ENCODE data around the gene FAM222A.

Gene FAM222A

GRCh38 chr12:109762071-109762672 is 48.5 kb downstream of the FAM222A start:
- no peak for DNase-seq

- DNase-seq = no peak
These were observed 49.1 kb downstream of the FAM222A start for GRCh38 chr12:109762673-109763191.

- no peak for DNase-seq
These were observed 49.7 kb downstream of the FAM222A start for GRCh38 chr12:109763201-109763841.

DNA sequence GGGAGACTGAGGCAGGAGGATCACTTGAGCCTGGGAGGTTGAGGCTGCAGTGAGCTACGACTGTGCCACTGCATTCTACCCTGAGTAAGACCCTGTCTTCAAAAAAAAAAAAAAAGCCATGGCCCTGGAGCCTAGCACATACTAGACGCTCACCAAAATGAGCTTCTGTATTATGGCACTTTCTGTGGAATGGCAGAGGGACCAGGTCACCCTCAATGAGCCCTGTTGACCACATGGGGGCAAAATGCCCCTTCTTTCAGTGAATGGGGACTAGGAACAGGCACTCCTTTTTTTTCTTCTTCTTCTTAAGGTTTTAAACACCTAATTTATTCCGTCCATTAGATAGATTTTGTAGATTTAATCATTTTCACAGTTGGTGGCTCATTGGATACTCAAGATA is 50.5 kb downstream of the FAM222A start:
- DNase-seq = no peak

- no peak for DNase-seq
These were observed 51.3 kb downstream of the FAM222A start for GRCh38 chr12:109764776-109765445.

DNA sequence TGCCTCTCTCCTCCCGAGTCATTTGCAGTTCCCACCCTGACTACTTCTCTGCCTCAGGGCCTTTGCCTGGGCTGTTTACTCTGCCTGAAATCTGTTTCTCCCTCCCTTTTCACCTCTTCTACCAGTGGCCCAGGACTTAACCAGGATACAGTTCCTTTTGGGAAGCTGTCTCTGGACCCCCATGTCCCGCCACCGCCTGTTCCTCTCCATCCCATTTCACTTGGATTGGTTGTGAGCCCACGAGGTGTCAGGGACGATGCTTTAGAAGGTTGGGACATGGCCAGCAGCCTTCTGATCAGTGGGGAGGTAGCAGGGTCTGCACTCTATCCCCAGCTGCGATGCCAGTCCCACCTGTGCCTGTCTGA is 51.8 kb downstream of the FAM222A start:
- no peak for DNase-seq

- no peak for DNase-seq
These were observed 52.7 kb downstream of the FAM222A start for GRCh38 chr12:109766251-109766778.

GRCh38 chr12:109767456-109767855 is 53.8 kb downstream of the FAM222A start:
- DNase-seq = no peak

DNA sequence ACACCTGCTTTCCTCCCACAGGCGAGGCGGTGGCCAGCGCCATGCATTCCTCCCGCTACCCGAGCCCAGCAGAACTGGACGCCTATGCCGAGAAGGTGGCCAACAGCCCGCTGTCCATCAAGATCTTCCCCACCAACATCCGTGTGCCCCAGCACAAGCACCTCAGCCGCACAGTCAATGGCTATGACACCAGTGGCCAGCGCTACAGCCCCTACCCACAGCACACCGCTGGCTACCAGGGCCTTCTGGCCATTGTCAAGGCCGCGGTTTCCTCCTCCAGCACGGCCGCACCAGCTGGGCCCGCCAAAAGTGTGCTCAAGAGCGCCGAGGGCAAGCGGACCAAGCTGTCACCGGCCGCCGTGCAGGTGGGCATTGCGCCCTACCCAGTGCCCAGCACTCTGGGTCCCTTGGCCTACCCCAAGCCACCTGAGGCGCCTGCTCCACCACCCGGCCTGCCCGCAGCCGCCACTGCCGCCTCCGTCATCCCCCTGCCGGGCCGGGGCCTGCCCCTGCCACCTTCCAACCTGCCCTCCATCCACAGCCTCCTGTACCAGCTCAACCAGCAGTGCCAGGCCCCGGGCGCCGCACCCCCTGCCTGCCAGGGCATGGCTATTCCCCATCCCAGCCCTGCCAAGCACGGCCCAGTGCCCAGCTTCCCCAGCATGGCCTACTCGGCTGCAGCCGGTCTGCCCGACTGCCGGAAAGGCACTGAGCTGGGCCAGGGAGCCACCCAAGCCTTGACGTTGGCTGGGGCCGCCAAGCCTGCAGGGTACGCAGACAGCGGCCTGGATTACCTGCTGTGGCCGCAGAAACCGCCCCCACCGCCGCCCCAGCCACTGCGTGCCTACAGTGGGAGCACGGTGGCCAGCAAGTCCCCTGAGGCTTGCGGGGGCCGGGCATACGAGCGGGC is 54.6 kb downstream of the FAM222A start:
- DNase-seq = no peak

- DNase-seq = no peak
These were observed 55.5 kb downstream of the FAM222A start for GRCh38 chr12:109768901-109769670.

DNA sequence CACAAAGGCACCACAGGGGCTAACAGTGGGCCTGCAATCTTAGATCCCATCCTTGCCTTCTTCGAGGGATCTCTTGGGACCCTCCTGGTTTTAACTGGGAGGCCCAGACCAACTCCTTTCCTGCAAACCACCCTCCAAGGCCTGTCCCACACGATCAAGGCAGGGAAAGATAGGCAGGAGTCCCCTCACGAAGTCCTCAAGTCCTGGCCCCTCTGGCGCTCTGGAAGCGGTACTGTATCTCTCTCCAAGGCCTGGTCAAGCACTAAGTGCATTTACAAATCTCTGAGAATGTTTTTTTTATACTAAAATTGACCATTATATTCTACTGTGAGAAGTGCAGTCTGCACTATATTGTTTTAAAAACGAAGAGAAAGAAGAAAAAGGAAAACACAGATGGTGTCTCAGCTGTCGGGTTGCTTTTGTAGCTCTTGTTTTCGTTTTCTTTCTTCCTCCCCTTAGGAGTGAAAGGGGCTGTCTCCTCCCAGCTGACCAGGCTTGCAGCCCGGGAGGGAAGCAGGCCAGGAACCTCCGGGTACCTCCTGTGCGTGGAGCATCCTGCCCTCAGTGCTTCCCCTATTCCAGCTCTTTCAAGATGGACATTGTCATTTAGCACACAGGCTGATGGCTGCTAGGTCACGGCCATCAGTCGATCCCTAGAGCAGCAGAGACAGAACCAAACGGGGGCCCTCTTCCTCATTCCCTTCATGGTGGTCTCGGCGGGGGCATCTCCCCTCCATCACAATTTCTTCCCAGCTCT is 56.7 kb downstream of the FAM222A start:
- no peak for DNase-seq

DNA sequence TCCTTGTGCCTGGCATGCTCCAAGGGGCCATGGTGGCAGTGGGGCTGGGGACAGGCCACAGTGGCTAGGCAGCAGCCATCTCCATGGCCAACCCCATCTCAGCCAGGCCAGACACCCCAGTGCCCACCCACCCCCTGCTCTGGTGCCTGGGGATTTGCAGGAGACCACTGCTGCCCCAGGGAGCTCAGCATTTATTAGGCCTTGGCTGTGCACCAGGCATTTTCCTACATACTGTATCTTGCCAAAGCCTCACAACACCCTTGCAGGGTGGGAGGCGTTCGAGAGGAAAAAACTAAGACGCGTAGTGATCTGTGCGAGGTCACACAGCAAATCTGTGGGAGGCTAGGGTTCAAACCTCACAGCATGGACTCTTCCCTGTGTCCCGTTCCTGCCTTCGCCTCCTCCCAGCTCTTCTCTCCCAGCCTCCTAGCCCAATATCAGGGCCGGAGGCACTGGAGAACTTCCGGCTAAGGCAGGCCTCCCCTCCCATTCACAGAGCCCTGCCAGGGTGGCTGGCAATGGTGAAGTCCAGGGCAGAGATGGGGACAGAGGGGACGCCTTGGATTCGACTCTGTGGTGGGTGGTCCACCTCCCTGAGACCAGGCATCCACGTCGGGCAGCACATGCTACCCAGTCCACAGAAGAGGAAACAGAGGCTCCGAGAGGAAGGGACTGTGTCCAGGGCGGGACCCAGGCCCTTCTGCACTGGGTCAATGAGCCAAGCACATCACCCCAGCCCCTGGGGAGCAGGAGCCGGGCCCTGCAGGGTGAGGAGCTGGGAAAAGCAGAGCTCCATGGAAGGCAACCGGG is 57.4 kb downstream of the FAM222A start:
- DNase-seq = no peak

DNA sequence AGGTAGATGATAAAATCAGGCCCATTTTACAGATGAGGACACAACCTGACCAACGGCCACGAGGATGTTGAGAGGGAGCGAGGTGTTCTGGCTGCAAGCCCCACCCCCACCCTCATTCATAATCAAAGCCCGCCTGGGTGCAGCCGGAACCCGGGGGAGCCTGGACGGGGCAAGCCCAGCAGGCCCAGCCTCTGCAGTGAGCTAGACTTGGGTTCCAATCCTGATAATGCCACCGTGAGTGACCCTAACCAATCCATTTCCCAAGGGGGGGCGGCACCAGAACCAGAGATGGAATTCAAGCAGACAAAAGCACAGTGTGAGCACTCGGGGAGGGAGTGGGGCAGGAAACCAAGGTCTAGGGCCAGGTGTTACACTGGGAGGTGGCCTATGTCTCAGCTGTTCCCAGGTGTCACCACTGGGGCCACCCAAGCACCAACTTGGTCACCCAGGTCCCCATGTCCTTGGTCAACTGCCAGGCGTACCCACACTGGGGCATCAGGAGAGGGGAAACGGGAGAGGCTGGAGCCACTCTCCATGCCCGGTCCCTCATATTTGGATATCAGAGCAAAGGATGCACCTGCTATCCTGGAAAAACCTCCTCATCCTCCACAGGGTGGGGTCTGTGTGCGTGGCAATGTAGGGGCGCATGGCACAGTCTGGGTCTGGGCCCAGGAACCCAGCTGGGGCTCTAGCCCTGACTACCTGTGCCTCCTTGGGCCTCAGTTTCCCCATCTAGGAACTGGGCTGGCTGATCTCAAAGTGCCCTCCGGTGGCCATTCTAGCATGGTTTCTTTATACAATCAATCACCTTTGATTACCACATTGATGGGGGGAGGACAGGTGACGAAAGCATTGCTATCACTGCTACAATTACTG is 58.4 kb downstream of the FAM222A start:
- DNase-seq = no peak

DNA sequence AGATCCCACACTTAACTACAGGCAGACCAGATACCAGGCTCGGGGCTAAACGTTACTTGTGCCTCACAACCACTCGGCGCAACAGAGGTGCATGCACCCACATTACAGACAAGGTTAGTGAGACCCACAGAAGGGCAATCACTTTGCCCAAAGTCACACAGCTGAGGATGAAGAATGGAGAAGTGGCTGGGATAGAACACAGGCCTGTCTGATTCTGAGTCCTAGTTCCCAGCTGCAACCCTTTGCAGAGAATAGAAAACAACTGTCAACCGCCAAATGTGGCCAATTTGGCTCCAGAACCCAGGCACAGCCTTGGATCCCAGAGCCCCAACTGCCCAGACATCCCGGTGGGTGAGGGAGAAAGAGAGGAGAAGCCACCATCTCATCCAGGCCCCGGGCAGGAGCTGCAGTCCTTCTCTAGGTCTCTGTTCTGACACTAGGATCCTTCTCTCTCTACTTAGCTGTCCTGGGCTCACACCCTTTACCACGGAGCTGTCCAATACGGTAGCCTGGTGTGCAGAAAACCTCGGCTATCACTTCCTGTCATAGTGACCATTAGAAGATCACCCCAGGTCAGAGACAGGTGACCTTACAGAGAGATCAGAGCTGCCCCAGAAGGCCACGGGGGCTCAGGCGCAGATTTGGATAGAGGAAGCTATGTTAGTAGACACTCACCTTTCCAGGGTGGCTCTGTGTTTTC is 59.1 kb downstream of the FAM222A start:
- DNase-seq = no peak

- no peak for DNase-seq
These were observed 59.9 kb downstream of the FAM222A start for GRCh38 chr12:109773384-109774011.

DNA sequence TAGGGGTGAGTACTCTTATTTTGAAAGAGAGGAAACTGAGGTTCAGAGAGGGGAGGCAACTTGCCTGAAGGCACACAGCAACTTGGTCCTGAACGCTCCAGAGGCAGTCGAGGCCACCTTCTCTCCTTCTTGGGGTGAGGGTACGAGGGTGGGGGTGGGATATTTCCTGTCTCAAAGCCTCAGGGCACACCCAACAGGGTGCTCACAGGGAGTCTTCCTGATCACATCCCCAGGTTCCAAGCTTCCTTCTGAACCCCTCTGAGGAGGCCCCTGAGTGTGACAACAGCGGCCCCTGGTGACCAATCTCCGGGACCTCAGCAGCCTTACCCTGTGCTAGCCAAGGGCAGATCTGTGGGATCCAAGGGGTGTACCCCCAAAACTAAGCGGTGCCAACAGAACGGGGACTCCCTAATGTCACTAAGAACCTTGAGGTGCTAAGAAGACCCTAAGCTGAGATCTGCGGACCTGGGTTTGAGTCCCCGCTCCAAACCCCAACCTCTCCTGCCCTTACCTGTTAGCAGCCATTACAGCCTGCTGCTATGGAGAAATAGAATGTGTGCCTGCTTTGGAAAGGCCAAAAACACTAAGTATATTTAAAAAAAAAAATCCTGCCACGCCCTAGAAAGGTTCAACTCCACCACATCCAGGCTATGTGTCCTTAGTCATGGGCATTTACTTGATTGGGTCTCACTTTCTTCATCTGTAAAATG is 61.7 kb downstream of the FAM222A start:
- DNase-seq = no peak

DNA sequence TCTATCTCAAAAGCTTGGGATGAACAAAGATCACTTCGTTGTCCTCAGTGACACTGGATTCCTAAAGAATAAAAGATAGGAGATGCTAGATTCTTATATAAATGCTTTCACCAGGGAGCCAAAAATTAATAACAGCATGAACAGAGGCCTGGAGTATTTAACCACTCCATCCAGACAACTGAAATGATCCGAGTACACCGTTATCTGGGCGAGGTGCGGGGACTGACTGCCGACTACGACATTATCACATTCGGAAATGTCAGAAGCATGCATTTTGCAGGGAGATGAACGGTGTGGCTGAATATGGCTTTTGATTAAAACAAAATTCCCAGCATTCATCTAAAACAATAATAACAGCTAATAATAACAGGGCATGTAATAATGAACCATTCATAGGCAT is 63.0 kb downstream of the FAM222A start:
- no peak for DNase-seq

DNA sequence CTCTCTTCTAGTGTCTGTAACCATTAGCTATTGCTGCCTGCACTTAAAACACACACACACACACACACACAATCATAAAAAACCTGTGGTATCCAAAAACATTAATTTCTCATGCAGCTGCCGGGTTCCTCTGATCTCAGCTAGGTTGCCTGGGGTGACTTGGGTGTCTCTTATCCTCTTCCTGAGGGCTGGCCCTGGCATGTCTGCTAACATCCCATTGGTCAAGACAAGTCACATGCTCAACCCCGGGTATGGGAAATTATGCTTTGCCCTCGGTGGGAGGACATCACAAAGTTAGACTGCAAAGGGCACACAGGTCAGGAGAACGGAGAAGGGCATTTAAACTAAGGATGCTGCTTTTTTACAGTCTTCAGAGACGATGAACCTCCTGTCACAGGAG is 63.9 kb downstream of the FAM222A start:
- DNase-seq = no peak
